ENCODE data around the gene IL1RAPL1.

Gene IL1RAPL1

DNA sequence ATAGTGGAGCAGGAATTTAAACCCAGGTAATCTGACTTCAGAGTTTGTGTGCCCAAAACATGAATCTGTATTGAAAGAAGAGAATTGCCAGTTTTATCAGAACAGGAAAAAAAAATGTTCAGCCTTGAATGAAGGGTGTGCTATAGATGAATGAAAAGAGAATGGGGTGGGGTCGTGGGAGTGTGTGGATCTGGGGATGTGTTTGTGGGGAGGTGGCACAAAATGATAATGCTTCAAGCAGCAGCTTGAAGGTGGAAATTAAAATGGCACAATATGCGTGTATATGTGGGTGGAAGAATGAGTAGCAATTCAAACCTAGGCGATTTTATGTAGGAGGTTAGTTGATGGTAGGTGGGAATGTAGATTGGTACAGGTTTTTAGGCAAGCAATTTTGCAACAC is 122.2 kb downstream of the IL1RAPL1 start:
- H3K9me3 ChIP-seq = no peaks in the 10 kb centered on the region
- no peak overlapping the region for H3K4me3 ChIP-seq (ENCODE audit: low read depth in 1 of 2, low read length in 1 of 2)
- no peaks in the 10 kb centered on the region for H3K27me3 ChIP-seq
- H3K27ac ChIP-seq = no peak overlapping the region
- H3K36me3 ChIP-seq = no peaks in the 10 kb centered on the region
- TF ChIP-seq, protein P1, sequence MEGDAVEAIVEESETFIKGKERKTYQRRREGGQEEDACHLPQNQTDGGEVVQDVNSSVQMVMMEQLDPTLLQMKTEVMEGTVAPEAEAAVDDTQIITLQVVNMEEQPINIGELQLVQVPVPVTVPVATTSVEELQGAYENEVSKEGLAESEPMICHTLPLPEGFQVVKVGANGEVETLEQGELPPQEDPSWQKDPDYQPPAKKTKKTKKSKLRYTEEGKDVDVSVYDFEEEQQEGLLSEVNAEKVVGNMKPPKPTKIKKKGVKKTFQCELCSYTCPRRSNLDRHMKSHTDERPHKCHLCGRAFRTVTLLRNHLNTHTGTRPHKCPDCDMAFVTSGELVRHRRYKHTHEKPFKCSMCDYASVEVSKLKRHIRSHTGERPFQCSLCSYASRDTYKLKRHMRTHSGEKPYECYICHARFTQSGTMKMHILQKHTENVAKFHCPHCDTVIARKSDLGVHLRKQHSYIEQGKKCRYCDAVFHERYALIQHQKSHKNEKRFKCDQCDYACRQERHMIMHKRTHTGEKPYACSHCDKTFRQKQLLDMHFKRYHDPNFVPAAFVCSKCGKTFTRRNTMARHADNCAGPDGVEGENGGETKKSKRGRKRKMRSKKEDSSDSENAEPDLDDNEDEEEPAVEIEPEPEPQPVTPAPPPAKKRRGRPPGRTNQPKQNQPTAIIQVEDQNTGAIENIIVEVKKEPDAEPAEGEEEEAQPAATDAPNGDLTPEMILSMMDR (IDR thresholded peaks at IDR 0.05) = no peak
- no peaks in the 10 kb centered on the region for H3K4me1 ChIP-seq (ENCODE audit: control insufficient read depth in 1 of 2, insufficient read depth in 1 of 2, low read depth in 1 of 2, low read length in 1 of 2)

DNA sequence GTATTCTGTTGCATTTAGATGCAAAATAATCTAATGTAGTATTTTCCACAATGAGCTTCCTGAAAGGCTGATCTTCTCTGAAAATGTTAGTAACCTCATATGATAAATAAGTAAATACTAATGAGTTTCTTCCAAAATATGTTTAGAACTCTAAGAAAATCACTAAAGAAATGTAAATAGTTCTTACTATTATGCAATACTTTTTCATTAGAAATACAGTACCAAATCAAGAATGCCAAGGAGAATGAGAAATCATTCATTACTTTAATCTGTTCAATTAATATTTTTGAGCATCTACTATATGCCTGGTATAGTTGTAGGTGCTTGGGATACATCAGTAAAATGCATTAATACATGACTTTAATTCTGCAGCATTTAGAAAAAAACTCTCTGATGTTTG is 130.6 kb downstream of the IL1RAPL1 start:
- H3K36me3 ChIP-seq = no peaks in the 10 kb centered on the region
- TF ChIP-seq, protein P1 (IDR thresholded peaks at IDR 0.05) = no peak
- H3K4me1 ChIP-seq (ENCODE audit: control insufficient read depth in 1 of 2, insufficient read depth in 1 of 2, low read depth in 1 of 2, low read length in 1 of 2) = no peaks in the 10 kb centered on the region
- H3K4me3 ChIP-seq (ENCODE audit: low read depth in 1 of 2, low read length in 1 of 2) = no peak overlapping the region
- H3K9me3 ChIP-seq = no peaks in the 10 kb centered on the region
- H3K27me3 ChIP-seq = no peaks in the 10 kb centered on the region
- H3K27ac ChIP-seq = no peak overlapping the region

DNA sequence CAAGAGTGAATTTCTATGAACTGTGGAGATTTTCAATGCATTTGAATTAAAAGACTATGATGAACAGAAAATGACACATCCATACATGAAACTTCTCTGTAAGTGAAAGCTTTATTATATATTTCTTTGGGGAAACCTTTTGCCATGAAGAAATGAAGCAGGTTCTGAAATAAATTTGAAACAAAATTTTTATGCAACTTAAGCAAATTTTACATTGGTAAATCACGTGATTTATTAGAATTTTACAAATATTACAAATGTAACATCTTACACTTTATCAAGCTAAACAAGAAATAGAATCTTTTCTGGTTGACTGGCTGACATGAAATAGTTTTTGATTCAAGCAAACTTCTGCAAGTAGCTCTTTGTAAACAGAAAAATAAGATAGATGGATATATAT is 131.2 kb downstream of the IL1RAPL1 start:
- Histone ChIP-seq H3K9me3 (no peaks in the 10 kb centered on the region), H3K27ac (no peak overlapping the region), H3K36me3 (no peaks in the 10 kb centered on the region), H3K4me1 (ENCODE audit: control insufficient read depth in 1 of 2, insufficient read depth in 1 of 2, low read depth in 1 of 2, low read length in 1 of 2) (no peaks in the 10 kb centered on the region), H3K27me3 (no peaks in the 10 kb centered on the region), H3K4me3 (ENCODE audit: low read depth in 1 of 2, low read length in 1 of 2) (no peak overlapping the region)
- TF ChIP-seq, protein P1 (IDR thresholded peaks at IDR 0.05) = no peak

DNA sequence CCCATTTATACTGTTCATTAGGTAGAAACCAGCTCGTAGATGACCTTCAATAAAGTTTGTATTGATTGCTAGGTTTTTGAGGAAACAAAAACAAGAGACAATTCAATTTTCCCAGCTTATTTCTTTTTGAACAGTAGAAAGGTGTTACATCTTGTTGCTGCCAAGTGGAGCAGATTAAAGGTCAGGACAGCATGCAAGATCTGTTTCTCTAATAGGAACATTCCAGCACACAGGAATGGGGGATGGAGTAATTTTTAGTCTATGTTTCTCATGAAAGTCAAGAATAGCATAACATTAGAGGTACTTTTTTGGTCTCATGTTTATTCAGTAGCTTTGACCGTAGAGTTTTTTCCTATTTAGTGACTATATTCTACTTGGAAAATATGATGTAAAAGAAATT is 132.4 kb downstream of the IL1RAPL1 start:
- no peaks in the 10 kb centered on the region for H3K4me1 ChIP-seq (ENCODE audit: control insufficient read depth in 1 of 2, insufficient read depth in 1 of 2, low read depth in 1 of 2, low read length in 1 of 2)
- TF ChIP-seq, protein P1 (IDR thresholded peaks at IDR 0.05) = no peak
- H3K27me3 ChIP-seq = no peaks in the 10 kb centered on the region
- H3K9me3 ChIP-seq = no peaks in the 10 kb centered on the region
- no peak overlapping the region for H3K27ac ChIP-seq
- H3K36me3 ChIP-seq = no peaks in the 10 kb centered on the region
- no peak overlapping the region for H3K4me3 ChIP-seq (ENCODE audit: low read depth in 1 of 2, low read length in 1 of 2)

DNA sequence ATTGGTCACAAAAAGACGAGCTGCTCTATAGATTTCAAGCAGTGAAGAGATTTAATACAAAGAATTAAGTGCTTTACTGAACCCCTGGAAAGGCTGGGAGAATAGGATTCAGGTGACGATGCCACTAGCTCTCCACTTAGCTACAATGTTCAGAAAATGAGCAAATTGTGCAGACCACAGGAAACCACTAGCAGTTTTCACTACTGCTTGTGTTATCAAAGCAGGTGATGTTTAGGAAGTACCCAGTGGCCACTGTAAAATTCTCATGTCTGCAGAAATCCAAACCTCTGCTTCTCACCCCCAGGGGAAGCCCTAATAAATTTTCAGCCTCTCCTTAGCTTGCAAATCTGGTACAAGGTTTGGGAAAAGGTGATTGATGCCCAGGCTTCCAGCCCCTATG is 165.1 kb downstream of the IL1RAPL1 start:
- H3K4me3 ChIP-seq (ENCODE audit: low read depth in 1 of 2, low read length in 1 of 2) = no peak overlapping the region
- no peaks in the 10 kb centered on the region for H3K36me3 ChIP-seq
- TF ChIP-seq, protein P1 (IDR thresholded peaks at IDR 0.05) = no peak
- no peaks in the 10 kb centered on the region for H3K9me3 ChIP-seq
- H3K27ac ChIP-seq = no peak overlapping the region
- no peaks in the 10 kb centered on the region for H3K27me3 ChIP-seq
- no peaks in the 10 kb centered on the region for H3K4me1 ChIP-seq (ENCODE audit: control insufficient read depth in 1 of 2, insufficient read depth in 1 of 2, low read depth in 1 of 2, low read length in 1 of 2)

DNA sequence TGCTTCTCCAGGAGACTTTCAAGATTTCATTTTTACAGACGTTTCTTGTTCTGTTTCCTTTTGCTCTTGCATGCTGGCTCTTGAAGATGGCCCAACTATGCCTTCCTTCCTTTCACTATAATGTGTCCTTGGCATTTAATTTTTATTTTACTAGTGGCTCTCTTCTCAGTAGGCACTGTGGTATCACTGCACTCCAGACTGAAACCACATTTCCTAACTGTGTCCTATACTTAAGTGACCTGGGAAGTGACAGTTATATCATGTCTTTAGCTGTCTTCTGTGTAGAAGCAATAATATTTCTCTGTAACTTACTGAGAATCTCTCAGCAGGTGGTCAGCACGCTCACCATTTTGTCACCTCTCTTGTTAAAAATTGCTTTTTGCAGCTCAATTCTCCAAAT is 168.9 kb downstream of the IL1RAPL1 start:
- Histone ChIP-seq H3K27me3 (no peaks in the 10 kb centered on the region), H3K4me1 (ENCODE audit: control insufficient read depth in 1 of 2, insufficient read depth in 1 of 2, low read depth in 1 of 2, low read length in 1 of 2) (no peaks in the 10 kb centered on the region), H3K4me3 (ENCODE audit: low read depth in 1 of 2, low read length in 1 of 2) (no peak overlapping the region), H3K36me3 (no peaks in the 10 kb centered on the region), H3K27ac (no peak overlapping the region), H3K9me3 (no peaks in the 10 kb centered on the region)
- TF ChIP-seq, protein P1 (IDR thresholded peaks at IDR 0.05) = no peak

All from neutrophil (primary cell).